ENCODE measurements around the gene HNRNPA3. TPM values are rescaled to one million over a fixed set of nuclear protein-coding genes. Genes with fewer than 3 reads are reported as not detected.

Gene HNRNPA3
- total RNA-seq, 4 donors from 2014 or later, result 32.6 to 55.9 (median 47.4) TPM

- 5% methylated on average over 2 of the region's 2 CpGs for WGBS, 2 donors
- TF ChIP-seq POLR2A (IDR thresholded peaks at IDR 0.05), result no peak
- TF ChIP-seq CTCF (IDR thresholded peaks at IDR 0.05), result no peak
- H3K4me3 ChIP-seq (ENCODE audit: low read depth, poor library complexity, severe bottlenecking), result peak overlapping the region; percentile 12
- no peak for DNase-seq (ENCODE audit: low spot score in 2 of 2)
- intact Hi-C loops (cut with DNase I; ENCODE audit: low total_unique reads), result no loop called here
These were observed 49.5 kb downstream of the HNRNPA3 start for GRCh38 chr2:177262092-177262491.

GRCh38 chr2:177262958-177263450 is 50.4 kb downstream of the HNRNPA3 start:
- 2% methylated on average over 6 of the region's 6 CpGs for WGBS, 2 donors
- TF ChIP-seq POLR2A (IDR thresholded peaks at IDR 0.05) (no peak), CTCF (IDR thresholded peaks at IDR 0.05) (no peak)
- peak overlapping the region; percentile 30 for H3K4me3 ChIP-seq (ENCODE audit: low read depth, poor library complexity, severe bottlenecking)
- intact Hi-C loops (cut with DNase I; ENCODE audit: low total_unique reads), result no loop called here
- no peak for DNase-seq (ENCODE audit: low spot score in 2 of 2)

- peak; percentile 98 to 100 for DNase-seq (ENCODE audit: low spot score in 2 of 2)
- WGBS, 2 donors, result 0% methylated on average over 10 to 77 of the region's 81 CpGs
- intact Hi-C loops (cut with DNase I; ENCODE audit: low total_unique reads), result no loop called here
- TF ChIP-seq POLR2A (IDR thresholded peaks at IDR 0.05), result peak in 1 of 2 donors; percentile 29
- TF ChIP-seq CTCF (IDR thresholded peaks at IDR 0.05), result peak in 1 of 3 donors; percentile 94
- H3K4me3 ChIP-seq (ENCODE audit: low read depth, poor library complexity, severe bottlenecking), result peak overlapping the region; percentile 85
These were observed 51.0 kb downstream of the HNRNPA3 start for GRCh38 chr2:177263451-177264208.

- no peak for DNase-seq (ENCODE audit: low spot score in 2 of 2)
- intact Hi-C loops (cut with DNase I; ENCODE audit: low total_unique reads), result no loop called here
- WGBS, 2 donors, result 0 to 2% methylated on average over 14 to 31 of the region's 61 CpGs
- TF ChIP-seq POLR2A (IDR thresholded peaks at IDR 0.05) (no peak), CTCF (IDR thresholded peaks at IDR 0.05) (no peak)
- peak overlapping the region; percentile 85 for H3K4me3 ChIP-seq (ENCODE audit: low read depth, poor library complexity, severe bottlenecking)
These were observed 51.7 kb downstream of the HNRNPA3 start for GRCh38 chr2:177264209-177264692.

- TF ChIP-seq POLR2A (IDR thresholded peaks at IDR 0.05), result peak in 1 of 2 donors; percentile 72
- TF ChIP-seq CTCF (IDR thresholded peaks at IDR 0.05), result no peak
- DNase-seq (ENCODE audit: low spot score in 2 of 2), result peak; percentile 92 to 99
- 0 to 1% methylated on average over 40 to 48 of the region's 66 CpGs for WGBS, 2 donors
- H3K4me3 ChIP-seq (ENCODE audit: low read depth, poor library complexity, severe bottlenecking), result peak within 1 kb of the TSS; percentile 85
- intact Hi-C loops (cut with DNase I; ENCODE audit: low total_unique reads), result no loop called here
These were observed 52.3 kb downstream of the HNRNPA3 start, which contains the start of gene NFE2L2 for GRCh38 chr2:177264693-177265587. NFE2L2 (minus strand) TSS chr2:177264727; CDS start chr2:177264576, 151 bp downstream.
